HepG2 (cell line): ENCODE results near the gene DLST. TPM values are rescaled to one million over a fixed set of nuclear protein-coding genes. Genes with fewer than 3 reads are reported as not detected.
A peak's percentile ranks its signal among the peaks of the same experiment; 100 is the strongest.

Experiments
- CBX2 ChIP-seq, 2 experiments: fragments of 200-600 bp in 1 of 2; sonication (generic); formaldehyde crosslinking in 1 of 2; IDR thresholded peaks; 2 replicates each; pipeline versions ENCODE4 v1.7.0 to v1.8.1; 2018 to 2022; ENCODE audit warnings: low read depth in 2 of 2, low read length in 1 of 2, mild to moderate bottlenecking in 1 of 2, missing genetic modification reagents in 1 of 2
- FIP1L1 ChIP-seq: fragments of 200-400 bp; formaldehyde crosslinking; IDR thresholded peaks from 2 replicates; pipeline ENCODE4 v1.6.1; 2018; ENCODE audit warnings: low read depth, mild to moderate bottlenecking, low read length, moderate library complexity, borderline replicate concordance; ENCODE audit not compliant: insufficient read depth
- KAT8 ChIP-seq: IDR thresholded peaks from 2 replicates; pipeline ENCODE4 v1.6.1; 2016; ENCODE audit warnings: missing genetic modification reagents, missing compliant biosample characterization
- MTA1 ChIP-seq: sonication (generic); formaldehyde crosslinking; IDR thresholded peaks from 2 replicates; pipeline ENCODE4 v1.4.0; 2020; ENCODE audit warnings: missing genetic modification reagents, mild to moderate bottlenecking, borderline replicate concordance
- NR1H2 ChIP-seq: sonication (generic); formaldehyde crosslinking; IDR thresholded peaks from 2 replicates; pipeline ENCODE4 v1.8.1; 2022; ENCODE audit warnings: low read depth, missing genetic modification reagents, borderline replicate concordance
- ONECUT2 ChIP-seq: sonication (generic); formaldehyde crosslinking; IDR thresholded peaks from 2 replicates; pipeline ENCODE4 v1.4.0; 2020; ENCODE audit warnings: missing genetic modification reagents
- RARG ChIP-seq: sonication (generic); formaldehyde crosslinking; IDR thresholded peaks from 2 replicates; pipeline ENCODE4 v1.4.0; 2020; ENCODE audit warnings: low read depth, mild to moderate bottlenecking, missing genetic modification reagents
- ZBTB38 ChIP-seq: sonication (generic); formaldehyde crosslinking; IDR thresholded peaks from 2 replicates; pipeline ENCODE4 v1.5.1; 2020; ENCODE audit warnings: mild to moderate bottlenecking, missing genetic modification reagents
- ZFP41 ChIP-seq: sonication (generic); formaldehyde crosslinking; IDR thresholded peaks from 2 replicates; pipeline ENCODE4 v1.4.0; 2020; ENCODE audit warnings: mild to moderate bottlenecking, missing genetic modification reagents, borderline replicate concordance
- ZNF496 ChIP-seq: sonication (generic); formaldehyde crosslinking; IDR thresholded peaks from 2 replicates; pipeline ENCODE4 v1.8.1; 2023; ENCODE audit warnings: mild to moderate bottlenecking, moderate library complexity, missing genetic modification reagents; ENCODE audit not compliant: insufficient replicate concordance
- ZNF629 ChIP-seq: sonication (generic); formaldehyde crosslinking; conservative IDR thresholded peaks from 2 replicates; pipeline ENCODE4 v1.5.0; 2020; ENCODE audit warnings: missing genetic modification reagents
- polyA plus RNA-seq, 8 experiments: library from polyadenylated mRNA; depleted of rRNA in 3 of 8; stranded (reverse) in 7 of 8; unstranded in 1 of 8; fragments of >200 nt; fragmentation: Illumina TruSeq in 4 of 8; extraction: Trizol in 4 of 8; gene quantifications; 2 replicates each; pipeline versions ENCODE4 v1.2.1 to v1.2.3, GENCODE V29; 2011 to 2016; ENCODE audit warnings: low read depth in 4 of 8, missing spikeins in 1 of 8, mixed read lengths in 1 of 8; ENCODE audit not compliant: insufficient read depth in 1 of 8
- total RNA-seq, 5 experiments: library from RNA; depleted of rRNA; stranded (reverse); fragments of >200 nt; fragmentation: Illumina TruSeq; extraction: Trizol; gene quantifications; 2 replicates each; pipeline ENCODE4 v1.2.3, GENCODE V29; 2016; ENCODE audit warnings: low read depth in 1 of 5
- TF ChIP-seq, protein P1 (sequence below): sonication (generic); formaldehyde crosslinking; IDR thresholded peaks from 2 replicates; pipeline ENCODE4 v1.5.1; 2020; ENCODE audit warnings: mild to moderate bottlenecking, missing genetic modification reagents, moderate library complexity
- TF ChIP-seq, protein P2 (sequence below): sonication (generic); formaldehyde crosslinking; IDR thresholded peaks from 2 replicates; pipeline ENCODE4 v1.4.0; 2020; ENCODE audit warnings: mild to moderate bottlenecking, missing genetic modification reagents
- TF ChIP-seq, protein P3 (sequence below): sonication (generic); formaldehyde crosslinking; IDR thresholded peaks from one replicate; pipeline ENCODE4 v1.5.1; 2020; ENCODE audit warnings: mild to moderate bottlenecking, missing genetic modification reagents; ENCODE audit errors: not compliant biosample characterization

Gene DLST
- total and polyA plus RNA-seq, 2 of the 13 experiments (the other 11 are each of a cell fraction or from before 2014, with no cell fraction given), result 56.5 to 94.3 TPM

DNA sequence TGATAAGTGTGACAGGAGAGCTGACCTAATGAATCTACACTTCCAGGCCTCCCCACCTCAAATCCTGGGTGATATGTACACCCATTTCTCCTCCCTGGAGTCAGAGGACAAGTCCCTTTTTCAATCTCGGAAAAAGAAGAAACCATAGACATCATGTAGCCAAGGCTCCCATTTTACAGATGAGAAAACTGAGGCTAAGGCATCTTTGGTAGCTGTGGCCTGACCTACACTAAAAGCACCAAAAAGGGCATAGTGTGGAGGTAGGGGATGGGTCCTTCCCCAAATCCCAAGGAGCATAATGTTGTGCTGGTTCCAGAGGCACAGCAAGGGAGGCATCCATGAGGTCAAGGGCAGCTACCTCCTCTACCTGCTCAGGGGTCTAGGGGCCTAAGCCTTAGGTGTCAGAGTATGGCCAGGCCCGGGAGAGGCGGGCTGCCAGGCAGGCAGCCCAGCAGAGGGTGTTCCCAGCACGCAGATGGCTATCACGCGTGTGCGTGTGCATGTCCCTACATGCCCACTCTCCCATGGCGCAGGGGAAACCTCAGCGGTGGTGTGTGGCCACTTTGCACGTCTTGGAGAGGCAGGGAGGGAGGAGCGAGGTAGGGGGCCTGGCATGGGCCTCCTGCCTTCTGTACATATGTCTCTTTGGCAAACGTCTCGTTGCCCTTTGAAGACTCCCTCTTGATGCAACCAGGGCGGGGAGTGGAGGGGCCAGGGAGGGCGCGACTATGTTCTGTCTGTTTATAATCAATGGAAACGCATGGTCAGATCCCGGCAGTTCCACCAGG, 71.2 kb downstream of the DLST start (continued):
- TF ChIP-seq, protein P1, sequence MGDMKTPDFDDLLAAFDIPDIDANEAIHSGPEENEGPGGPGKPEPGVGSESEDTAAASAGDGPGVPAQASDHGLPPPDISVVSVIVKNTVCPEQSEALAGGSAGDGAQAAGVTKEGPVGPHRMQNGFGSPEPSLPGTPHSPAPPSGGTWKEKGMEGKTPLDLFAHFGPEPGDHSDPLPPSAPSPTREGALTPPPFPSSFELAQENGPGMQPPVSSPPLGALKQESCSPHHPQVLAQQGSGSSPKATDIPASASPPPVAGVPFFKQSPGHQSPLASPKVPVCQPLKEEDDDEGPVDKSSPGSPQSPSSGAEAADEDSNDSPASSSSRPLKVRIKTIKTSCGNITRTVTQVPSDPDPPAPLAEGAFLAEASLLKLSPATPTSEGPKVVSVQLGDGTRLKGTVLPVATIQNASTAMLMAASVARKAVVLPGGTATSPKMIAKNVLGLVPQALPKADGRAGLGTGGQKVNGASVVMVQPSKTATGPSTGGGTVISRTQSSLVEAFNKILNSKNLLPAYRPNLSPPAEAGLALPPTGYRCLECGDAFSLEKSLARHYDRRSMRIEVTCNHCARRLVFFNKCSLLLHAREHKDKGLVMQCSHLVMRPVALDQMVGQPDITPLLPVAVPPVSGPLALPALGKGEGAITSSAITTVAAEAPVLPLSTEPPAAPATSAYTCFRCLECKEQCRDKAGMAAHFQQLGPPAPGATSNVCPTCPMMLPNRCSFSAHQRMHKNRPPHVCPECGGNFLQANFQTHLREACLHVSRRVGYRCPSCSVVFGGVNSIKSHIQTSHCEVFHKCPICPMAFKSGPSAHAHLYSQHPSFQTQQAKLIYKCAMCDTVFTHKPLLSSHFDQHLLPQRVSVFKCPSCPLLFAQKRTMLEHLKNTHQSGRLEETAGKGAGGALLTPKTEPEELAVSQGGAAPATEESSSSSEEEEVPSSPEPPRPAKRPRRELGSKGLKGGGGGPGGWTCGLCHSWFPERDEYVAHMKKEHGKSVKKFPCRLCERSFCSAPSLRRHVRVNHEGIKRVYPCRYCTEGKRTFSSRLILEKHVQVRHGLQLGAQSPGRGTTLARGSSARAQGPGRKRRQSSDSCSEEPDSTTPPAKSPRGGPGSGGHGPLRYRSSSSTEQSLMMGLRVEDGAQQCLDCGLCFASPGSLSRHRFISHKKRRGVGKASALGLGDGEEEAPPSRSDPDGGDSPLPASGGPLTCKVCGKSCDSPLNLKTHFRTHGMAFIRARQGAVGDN (CRISPR knock-in tag), result peak; percentile 50
- TF ChIP-seq ONECUT2 (CRISPR knock-in tag), result 0 out of 2 replicates have a peak, but pooled peaks have one; percentile 42
- TF ChIP-seq FIP1L1, result no peak
- TF ChIP-seq, protein P2, sequence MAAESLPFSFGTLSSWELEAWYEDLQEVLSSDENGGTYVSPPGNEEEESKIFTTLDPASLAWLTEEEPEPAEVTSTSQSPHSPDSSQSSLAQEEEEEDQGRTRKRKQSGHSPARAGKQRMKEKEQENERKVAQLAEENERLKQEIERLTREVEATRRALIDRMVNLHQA (CRISPR knock-in tag), result no peak
- TF ChIP-seq CBX2 (IDR thresholded peaks at IDR 0.05; ENCODE audit: low read depth, low read length), result no peak
- no peak for TF ChIP-seq CBX2 (CRISPR knock-in tag; IDR thresholded peaks at IDR 0.05; ENCODE audit: low read depth)
- no peak for TF ChIP-seq ZFP41
- TF ChIP-seq ZBTB38 (CRISPR knock-in tag), result peak; percentile 53
- TF ChIP-seq RARG (CRISPR knock-in tag), result no peak
- peak; percentile 98 for TF ChIP-seq ZNF629 (CRISPR knock-in tag)
- peak; percentile 40; the same call in 1 of the 2 replicates for TF ChIP-seq MTA1 (CRISPR knock-in tag)
- no peak for TF ChIP-seq ZNF496 (CRISPR knock-in tag)
- TF ChIP-seq NR1H2, result 0 out of 2 replicates have a peak, but pooled peaks have one; percentile 17
- no peak for TF ChIP-seq KAT8 (CRISPR knock-in tag)
- TF ChIP-seq, protein P3, sequence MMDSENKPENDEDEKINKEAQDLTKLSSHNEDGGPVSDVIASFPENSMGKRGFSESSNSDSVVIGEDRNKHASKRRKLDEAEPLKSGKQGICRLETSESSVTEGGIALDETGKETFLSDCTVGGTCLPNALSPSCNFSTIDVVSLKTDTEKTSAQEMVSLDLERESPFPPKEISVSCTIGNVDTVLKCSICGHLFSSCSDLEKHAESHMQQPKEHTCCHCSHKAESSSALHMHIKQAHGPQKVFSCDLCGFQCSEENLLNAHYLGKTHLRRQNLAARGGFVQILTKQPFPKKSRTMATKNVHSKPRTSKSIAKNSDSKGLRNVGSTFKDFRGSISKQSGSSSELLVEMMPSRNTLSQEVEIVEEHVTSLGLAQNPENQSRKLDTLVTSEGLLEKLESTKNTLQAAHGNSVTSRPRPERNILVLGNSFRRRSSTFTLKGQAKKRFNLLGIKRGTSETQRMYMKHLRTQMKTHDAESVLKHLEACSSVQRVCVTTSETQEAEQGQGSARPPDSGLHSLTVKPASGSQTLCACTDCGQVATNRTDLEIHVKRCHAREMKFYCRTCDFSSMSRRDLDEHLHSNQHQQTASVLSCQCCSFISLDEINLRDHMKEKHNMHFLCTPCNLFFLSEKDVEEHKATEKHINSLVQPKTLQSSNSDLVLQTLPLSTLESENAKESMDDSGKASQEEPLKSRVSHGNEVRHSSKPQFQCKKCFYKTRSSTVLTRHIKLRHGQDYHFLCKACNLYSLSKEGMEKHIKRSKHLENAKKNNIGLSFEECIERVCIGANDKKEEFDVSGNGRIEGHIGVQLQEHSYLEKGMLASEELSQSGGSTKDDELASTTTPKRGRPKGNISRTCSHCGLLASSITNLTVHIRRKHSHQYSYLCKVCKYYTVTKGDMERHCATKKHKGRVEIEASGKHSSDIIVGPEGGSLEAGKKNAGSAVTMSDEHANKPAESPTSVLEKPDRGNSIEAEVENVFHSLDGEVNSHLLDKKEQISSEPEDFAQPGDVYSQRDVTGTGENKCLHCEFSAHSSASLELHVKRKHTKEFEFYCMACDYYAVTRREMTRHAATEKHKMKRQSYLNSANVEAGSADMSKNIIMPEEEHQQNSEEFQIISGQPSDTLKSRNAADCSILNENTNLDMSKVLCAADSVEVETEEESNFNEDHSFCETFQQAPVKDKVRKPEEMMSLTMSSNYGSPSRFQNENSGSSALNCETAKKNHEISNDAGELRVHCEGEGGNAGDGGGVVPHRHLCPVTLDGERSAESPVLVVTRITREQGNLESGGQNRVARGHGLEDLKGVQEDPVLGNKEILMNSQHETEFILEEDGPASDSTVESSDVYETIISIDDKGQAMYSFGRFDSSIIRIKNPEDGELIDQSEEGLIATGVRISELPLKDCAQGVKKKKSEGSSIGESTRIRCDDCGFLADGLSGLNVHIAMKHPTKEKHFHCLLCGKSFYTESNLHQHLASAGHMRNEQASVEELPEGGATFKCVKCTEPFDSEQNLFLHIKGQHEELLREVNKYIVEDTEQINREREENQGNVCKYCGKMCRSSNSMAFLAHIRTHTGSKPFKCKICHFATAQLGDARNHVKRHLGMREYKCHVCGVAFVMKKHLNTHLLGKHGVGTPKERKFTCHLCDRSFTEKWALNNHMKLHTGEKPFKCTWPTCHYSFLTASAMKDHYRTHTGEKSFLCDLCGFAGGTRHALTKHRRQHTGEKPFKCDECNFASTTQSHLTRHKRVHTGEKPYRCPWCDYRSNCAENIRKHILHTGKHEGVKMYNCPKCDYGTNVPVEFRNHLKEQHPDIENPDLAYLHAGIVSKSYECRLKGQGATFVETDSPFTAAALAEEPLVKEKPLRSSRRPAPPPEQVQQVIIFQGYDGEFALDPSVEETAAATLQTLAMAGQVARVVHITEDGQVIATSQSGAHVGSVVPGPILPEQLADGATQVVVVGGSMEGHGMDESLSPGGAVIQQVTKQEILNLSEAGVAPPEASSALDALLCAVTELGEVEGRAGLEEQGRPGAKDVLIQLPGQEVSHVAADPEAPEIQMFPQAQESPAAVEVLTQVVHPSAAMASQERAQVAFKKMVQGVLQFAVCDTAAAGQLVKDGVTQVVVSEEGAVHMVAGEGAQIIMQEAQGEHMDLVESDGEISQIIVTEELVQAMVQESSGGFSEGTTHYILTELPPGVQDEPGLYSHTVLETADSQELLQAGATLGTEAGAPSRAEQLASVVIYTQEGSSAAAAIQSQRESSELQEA (CRISPR knock-in tag), result no peak
